GDM1 (cell line): ENCODE results near the gene BSCL2.
"Not testable (repeated sequence)": the region's sequence is repeated elsewhere in the genome, so short reads cannot be mapped to it uniquely, and the experiment has no call there.

Experiments
- DNase-seq: peaks from one replicate; lab custom pipeline; 2025; lab: John Stamatoyannopoulos, UW

Gene BSCL2

GRCh38 chr11:62656796-62657429 lies 50.3 kb downstream of the BSCL2 start:
- DNase-seq: no peak

GRCh38 chr11:62654297-62654696 lies 52.9 kb downstream of the BSCL2 start:
- DNase-seq: no peak

GRCh38 chr11:62652161-62653006 lies 54.8 kb downstream of the BSCL2 start:
- no peak for DNase-seq

GRCh38 chr11:62650283-62650682 lies 56.9 kb downstream of the BSCL2 start:
- DNase-seq: not testable (repeated sequence)

- DNase-seq: no peak
These were observed 57.7 kb downstream of the BSCL2 start for GRCh38 chr11:62649486-62649885.

- DNase-seq: no peak
These were observed 58.3 kb downstream of the BSCL2 start for GRCh38 chr11:62648967-62649364.

GRCh38 chr11:62648185-62648966 lies 58.8 kb downstream of the BSCL2 start:
- DNase-seq: no peak

GRCh38 chr11:62647609-62648005 lies 59.6 kb downstream of the BSCL2 start:
- DNase-seq: no peak

- DNase-seq: no peak
These were observed 60.2 kb downstream of the BSCL2 start for GRCh38 chr11:62646825-62647608.

- DNase-seq: peak; percentile 93
These were observed 61.0 kb downstream of the BSCL2 start, which contains the start of gene GANAB for GRCh38 chr11:62645946-62646824. TSS of gene GANAB (minus strand) at chr11:62646613. CDS start at chr11:62646599, 14 bp downstream.

GRCh38 chr11:62645671-62645945 lies 61.6 kb downstream of the BSCL2 start:
- no peak for DNase-seq

GRCh38 chr11:62644220-62644619 lies 63.0 kb downstream of the BSCL2 start:
- no peak for DNase-seq
